ENCODE results near the gene GALNT13. TPM values are rescaled to one million over a fixed set of nuclear protein-coding genes. Genes with fewer than 3 reads are reported as not detected.

Gene GALNT13
- polyA plus RNA-seq (ENCODE audit: insufficient read length): 2.8 TPM
- long read RNA-seq, donor 1, partial matches to known transcripts: 0 of 7 reads
- long read RNA-seq, donor 1, other reads (novel, unspliced or antisense): 6 of 7 reads
- long read RNA-seq, donor 2: 0 reads
- long read RNA-seq, donor 3: 0 reads
- long read RNA-seq, donor 4: 0 reads
- long read RNA-seq, donor 5: 0 reads
- long read RNA-seq, donor 6: 0 reads
- long read RNA-seq, donor 7, partial matches to known transcripts: 0 of 1 reads
- long read RNA-seq, donor 7, other reads (novel, unspliced or antisense): 0 of 1 reads
- long read RNA-seq, donor 8: 0 reads

DNA sequence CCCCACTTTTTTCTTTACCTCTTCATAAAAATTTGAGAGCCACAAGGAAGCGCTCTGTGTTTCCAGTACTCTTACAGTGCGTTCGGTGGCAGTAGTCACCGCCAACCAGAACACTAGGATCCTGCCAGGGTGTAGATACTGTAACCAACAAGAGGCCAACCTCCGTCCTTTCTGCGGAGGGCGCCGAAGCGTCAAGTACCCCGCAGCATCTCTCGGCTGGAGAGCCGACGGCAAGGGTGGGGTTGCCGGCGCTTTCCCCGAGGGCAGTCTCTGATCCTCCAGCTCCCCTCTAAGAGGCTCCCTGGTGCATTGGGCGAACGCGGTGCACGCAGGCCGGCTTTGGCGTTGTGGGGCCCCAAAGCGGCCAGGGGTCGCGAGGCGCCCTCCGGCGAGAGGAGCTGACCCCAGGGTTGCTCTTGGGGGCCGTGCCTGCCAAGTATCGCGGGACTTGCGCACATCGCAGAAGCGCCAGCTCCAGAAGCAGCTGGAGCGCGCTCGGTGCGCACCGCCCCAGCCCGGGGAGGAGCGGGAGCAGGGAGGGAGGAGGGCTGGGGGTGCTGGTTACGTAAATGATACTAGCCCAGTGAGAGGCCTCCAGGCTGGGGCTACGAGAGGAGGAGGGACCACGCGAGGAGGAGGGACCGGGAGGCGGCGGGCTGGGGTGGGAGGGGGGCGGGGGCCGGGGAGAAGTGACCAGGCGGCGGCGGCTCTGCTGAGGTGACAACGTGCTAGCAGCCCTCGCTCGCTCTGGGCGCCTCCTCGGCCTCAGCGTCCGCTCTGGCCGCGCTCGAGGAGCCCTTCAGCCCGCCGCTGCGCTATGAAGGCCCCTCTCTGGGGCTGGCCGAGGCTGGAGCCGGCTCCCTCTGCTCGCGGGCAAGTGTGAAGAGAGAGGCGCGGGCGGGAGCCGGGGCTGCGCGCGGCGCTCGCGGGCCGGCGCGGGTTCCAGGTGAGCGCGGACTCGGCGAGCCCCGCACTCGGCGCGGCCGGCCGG is at the start of gene GALNT13:
TSS of gene GALNT13 (plus strand) at position 692 of the 991 bp plus-strand sequence.
- DNase-seq: peak; percentile 67

DNA sequence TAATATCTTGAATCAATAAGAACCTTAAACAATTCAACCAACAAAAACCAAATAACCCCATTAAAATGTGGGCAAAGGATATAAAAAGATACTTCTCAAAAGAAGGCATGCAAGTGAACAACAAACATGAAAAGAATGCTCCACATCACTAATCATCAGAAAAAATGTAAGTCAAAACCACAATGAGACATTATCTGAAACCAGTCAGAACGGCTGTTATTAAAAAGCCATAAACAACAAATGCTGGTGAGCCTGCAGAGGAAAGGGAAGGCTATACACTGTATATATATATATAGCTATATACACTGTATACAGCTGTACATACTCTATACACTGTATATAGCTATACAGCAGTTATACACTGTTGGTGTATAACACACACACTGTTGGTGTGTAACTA is 47.8 kb upstream of the GALNT13 start:
- DNase-seq: no peak

DNA sequence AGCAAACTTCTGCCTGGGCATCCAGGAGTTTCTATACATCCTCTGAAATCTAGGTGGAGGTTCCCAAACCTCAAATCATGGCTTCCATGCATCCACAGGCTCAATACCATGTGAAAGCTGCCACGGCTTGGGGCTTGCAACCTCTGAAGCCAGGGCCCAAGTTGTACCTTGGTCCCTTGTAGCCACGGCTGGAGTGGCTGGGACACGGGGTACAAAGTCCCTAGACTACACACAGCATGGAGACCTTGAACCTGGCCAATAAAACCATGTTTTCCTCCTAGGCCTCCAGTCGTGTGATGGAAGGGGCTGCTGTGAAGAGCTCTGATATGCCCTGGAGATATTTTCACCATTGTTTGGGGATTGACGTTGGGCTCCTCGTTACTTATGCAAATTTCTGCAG is 43.4 kb upstream of the GALNT13 start:
- no peak for DNase-seq

DNA sequence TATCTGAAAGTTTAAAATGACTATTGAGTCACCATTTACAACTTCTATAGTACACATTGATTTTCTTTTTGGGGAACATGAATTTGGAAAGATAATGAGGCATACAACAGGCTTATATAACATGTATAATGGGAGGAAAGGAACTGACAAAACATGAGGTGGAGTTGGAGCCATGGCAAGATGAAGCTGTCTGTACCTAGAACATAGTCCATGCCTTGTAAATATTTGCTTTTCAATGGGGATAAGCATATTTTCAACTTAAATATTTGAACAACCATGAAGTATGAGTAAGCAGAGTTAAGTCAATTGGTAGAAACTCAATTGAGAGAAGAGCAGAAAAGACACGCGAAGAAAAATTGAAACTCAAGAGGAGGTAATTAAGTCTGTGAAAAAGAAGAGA is 37.1 kb upstream of the GALNT13 start:
- no peak for DNase-seq

DNA sequence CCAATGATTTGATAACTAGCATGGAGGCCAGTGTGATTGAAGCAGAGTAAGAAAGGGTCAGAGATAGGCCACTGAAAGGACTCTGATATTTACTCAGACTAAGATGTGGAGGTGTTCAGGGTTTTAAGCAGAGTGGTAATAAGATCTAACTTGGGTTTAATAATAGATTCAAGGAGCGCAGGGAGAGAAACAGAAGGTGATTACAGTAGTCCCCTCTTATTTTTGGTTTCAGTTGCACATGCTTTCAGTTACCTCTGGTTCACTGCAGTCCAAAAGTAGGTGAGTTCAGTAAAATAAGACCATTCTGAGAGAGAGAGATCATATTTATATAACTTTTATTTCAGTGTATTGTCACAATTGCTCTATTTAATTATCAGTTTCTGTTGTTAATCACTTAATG is 13.5 kb upstream of the GALNT13 start:
- no peak for DNase-seq

DNA sequence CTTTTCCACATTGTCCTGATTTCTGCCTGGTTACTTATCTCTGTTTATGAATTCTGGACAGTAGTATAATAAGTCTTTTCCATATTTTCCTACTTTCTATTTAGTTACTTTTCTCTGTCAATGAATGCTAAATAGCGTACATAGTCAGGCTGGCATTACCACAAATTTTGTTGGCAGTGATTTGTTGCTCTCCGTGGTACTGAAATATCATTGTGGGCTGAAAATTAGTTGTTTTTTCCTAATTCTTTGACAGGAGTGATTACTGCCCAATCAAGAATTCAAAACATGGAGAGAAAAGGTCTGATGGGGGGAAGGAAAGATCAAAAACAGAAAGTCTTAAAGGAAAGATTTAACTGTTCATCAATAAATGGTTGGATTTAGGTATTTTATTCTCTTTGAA is 7.7 kb upstream of the GALNT13 start:
- DNase-seq: no peak

DNA sequence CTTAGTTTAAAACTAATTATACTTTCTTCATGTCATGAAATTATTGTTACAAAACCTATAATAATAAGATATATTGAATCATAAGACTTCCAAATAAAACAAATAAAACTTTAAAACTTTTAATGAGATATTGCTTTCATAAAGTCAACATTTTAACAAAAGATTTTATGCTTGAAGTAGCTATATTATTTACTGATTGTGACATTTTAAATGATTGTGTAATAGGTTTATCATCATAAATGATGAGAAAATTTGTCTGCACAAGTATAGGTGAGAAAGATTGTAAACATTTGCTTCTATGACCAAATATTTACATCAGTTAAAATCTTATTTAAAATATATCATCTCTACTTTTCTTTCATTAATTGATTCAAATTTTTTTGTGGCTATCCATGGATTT is 5.1 kb upstream of the GALNT13 start:
- no peak for DNase-seq

DNA sequence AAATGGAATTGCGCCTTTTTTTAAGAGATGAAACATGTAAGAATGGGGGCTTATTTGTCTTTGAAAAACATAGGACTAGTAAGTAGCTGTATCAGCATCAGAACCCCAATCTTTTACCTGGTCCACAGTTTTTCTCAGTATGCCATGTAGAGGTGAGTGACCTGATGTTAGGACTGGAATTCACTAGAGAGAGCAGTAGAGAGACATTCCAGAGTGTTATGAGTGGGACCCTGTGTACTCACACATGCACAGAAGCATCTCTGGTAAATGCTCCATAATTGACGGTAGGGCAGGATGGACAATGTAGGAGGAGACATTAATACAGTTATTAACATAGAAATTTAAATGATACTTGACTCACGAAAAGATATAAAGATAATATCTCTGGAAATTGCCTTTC is 1.4 kb upstream of the GALNT13 start:
- DNase-seq: no peak

DNA sequence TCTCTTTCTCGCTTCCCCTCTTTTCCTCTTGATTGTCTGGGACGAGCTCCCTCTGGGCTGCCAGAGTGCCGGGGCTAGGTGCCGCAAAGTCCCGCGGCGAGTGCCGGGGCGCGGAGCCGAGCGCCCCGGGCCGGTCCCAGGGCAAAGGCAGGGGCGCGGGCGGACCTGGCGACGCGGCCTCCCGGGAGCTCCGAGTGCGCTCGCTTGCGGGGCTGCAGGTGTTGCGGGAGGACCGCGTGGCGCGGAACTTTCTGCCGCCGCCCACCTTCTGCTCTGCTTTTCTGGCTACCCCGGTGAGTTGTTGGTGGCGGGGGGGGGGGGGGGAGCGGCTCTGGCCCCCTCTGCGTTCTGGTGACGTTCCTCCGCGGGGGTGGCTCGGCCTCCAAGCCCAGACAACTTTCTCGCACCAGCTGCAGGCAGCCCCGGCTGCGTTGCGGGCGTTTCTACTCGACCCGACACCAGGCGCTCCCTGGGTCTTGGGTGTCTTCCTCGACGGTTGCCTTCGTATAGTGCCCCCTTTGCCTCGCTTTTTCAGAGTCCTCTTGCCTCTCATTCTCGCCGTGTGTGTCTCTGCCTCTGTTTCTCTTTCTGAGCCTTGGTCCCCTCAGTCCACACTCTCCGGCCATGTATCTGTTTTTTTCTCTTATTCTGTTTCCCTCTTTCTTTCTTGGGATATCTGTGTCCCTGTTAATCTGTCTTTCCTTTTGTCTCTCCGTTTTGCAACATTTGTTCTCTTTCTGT is 759 bp downstream of the GALNT13 start:
- no peak for DNase-seq

DNA sequence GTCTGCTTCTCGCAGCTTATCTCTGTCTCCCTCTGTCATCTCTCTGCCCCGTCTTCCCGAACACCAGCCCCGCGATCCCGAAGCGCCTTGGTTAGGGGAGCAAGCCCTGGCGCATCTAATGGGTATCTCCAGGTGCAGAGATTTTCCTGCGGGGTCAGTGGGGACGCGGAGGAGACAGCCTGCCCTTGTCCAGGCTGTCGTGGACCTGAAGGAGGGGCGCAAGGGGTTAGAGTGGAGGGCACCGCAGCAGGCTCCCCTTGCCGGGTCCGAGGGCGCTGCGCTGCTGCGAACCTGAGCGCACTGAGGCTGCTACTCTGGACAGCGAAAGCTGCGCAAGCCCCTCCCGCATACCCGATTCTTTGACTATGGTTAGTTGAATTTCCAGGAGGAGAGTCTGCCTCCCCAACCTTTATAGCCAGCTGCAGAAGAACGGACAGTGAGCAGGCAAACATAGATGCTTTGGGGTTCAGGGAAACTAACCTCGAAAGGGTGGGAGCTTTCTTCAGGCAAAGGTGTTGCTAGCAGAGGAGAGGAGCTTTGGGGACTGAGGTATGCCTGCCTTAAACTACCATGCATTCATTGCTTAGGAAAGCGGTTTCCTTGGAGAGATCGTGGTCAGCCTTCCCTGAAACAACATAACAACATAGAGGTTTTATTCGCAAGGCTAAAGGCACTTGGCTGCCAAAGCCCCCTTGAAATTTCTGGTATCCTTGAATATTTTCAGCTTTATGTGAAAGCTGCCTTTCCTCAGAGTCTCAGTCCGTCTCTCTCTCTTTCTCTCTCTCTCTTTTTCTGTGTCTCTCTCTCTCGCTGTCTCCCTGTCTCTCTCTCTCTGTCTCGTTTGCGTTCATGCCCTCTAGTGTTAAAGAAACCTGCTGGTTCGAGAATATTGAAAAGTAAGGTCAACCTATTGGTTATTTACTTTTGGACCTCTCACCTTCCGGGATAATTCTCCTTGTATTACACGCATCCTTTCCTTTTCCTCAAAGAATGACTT is 1.6 kb downstream of the GALNT13 start:
- peak; percentile 17 for DNase-seq

DNA sequence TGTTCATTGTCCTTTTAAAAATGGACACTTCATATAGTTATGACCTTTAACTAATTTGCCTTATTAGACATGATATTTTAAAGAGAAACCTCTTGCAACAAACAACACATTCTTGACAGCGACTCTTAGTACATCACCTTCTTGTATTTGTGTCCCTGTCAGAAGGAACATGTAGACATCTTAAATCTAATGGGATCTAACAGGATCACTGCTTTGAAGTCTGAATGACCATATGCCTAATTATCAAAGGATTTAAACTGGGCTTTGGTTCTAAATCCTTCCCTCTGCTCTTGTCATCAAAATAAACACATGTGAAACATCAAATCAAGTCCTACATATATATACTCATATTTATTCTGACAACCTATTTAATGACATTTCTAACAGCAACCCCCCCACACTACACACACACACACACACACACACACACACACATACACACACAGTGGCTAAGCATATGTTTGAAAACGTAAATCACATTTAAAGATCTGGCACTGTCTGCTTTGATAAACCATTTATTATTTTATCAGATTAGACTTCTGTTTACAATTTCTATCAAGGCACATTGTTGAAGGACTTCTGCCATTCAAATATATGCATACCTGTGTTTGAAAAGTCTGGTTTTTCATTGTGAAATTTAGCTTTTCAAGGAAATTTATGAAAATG is 4.2 kb downstream of the GALNT13 start:
- no peak for DNase-seq

DNA sequence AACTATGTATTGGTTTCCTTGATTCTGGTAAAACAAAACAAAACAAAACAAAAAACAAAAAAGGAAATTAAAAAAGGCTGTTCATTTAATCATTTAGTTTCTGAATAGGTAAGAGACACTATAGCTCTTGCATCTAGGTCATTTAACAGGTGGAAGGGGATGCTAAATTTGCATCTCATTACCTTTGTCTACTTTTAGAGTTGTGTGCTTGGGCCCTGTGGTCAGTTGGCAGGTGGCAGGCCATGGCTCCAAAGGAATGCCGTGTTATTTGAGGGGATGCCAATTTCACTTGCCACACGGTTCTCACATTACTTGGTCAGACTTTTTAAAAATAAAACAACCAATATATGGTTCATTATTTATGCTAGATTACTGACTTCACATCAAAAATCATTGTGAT is 9.2 kb downstream of the GALNT13 start:
- DNase-seq: no peak

DNA sequence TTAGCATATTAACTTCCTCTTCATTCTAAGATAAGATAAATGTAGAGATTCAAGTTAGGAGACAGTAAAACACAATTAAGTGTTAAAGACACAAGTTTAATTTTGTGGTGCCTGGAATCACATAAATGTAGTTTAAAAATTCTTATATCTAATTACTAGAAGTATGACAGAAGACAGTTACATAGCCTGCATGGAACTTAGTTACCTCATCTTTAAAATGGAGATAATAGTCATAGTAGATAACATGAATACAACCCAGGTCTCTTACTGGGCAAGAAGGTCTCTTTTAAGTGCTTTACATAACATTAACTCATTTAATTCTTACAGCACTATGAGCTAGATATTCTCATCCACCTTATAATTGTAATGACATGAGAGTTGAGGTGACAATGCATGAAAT is 15.1 kb downstream of the GALNT13 start:
- no peak for DNase-seq

DNA sequence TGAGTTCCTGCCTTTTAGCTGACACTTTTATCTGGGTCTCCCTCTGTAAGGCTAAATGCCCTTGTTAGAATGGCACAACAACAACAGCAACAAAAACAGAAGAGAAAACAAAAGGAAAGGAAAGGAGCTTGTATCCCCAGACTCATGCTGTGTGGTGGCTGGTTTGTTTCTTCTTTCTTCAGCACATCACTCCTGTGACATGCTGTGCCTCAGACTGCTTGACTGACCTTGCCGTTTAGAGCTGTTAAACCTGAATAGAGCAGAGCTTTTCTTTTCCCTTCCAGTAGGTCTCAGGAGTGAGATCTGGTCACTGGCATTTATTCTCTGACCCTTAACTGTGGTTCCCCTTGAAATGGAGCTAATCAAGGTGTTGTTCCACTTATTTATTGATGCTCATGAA is 18.9 kb downstream of the GALNT13 start:
- no peak for DNase-seq

DNA sequence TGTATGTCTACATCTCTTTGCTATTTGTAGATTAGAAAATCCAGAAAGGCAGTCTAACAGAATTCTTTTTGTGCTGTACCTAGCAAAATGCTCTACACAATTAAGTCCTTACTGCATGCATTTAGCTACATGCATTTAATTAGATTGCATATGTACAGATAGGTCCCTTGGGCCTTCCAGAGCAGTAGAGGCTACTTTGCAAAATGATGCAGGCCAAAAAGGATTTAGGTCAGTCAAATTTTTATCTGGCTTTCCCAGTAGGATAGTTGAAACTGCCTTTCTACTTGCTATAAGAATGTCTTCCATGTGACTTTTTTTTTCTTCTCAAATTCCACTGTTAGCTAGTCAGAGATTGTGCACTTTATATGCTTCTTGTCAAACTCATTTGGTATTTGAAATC is 19.3 kb downstream of the GALNT13 start:
- DNase-seq: no peak

DNA sequence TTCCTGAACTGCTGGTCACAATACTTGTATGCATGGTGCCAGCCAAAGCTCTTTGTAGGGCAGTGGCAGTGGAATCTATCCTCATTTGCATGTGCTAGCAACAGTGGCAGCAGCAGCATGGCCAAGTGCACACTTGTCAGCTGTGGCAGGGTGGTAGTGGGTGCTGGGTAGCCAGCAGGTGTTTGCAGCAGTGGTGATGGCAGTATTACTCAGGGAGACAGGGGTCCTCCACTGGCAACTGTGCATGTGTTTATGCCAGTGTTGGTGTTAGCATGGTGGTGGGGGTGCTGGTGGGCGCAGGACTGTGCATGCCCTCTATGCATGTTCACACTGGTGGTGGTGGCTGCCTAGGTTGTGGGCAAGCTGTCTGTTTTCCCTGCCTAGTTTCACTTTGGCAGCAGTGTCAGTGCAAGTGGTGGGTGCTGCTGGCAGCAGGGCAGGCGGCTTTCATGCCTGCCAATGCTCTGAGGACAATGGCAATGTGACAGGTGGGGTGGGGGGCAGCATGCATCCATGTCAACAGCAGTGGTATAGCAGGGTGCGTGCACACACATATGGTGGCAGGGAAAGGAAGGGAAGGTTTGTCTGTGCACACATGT is 41.2 kb downstream of the GALNT13 start:
- DNase-seq: no peak

DNA sequence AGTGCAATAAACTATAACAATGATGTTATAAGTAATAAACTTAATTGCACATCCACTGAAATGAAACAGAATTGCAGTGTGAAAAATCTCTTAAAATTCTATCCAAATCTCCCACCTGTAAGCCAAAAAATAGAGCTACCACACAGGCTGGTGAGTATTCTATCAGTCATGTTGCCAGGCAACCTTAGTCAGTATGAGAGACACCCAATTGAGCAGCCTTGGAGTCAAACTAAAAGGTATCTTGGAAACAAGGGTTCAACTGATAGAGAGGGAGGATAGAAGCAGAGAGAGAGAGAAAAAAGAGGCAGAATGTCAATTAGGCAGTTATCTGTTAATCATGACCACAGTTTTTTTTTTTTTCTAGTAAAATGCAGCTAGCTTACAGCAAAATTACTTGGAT is 45.8 kb downstream of the GALNT13 start:
- DNase-seq: no peak

DNA sequence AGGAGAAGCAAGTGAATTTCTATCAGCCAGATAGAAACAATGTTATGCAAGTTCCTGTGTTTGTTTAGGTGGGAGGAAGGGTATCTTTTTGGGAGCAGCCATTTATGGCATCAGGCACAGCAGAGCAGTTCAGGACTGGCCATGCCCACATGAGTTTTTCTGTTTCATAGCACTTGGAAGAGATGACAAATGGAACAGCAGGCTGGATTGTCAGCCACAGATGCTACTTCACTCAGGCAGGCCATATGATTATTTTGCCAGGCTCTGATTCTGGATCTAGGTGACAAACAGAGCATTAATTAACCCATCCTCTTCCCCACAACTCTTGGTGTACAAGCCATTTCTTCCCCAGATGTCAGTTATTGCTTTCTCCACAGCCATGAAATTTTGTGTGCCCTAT is 63.8 kb downstream of the GALNT13 start:
- DNase-seq: no peak

DNA sequence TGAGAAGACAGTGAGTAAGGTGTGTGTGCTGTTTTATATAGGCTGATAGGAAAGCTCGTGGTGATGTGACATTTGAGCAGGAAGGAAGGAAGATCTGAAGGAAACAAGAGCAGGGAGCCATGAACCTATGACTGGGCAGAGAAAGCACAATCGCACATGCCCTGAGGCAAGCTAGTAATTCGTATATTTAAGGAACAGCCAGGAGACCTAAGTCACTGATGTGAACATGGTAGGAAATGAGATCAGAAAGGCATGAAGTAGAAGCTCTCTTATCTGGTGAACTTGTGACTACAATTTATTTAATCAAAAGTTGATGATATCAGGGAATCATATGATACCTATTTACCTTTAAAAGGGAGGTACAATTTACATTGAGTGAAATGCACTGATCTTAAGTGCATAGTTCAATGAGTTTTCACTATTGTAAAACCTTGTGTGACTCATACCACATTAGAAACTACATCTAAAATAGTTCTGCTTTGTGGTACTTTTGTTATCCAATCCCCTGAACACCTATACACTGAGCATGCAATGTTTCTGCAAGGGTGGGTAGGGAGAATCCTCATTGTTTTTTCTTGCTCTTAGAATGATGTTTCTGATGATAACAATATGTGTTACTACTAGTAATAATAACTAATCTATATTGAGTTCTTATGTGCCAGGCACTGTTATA is 67.5 kb downstream of the GALNT13 start:
- peak; percentile 10 for DNase-seq

DNA sequence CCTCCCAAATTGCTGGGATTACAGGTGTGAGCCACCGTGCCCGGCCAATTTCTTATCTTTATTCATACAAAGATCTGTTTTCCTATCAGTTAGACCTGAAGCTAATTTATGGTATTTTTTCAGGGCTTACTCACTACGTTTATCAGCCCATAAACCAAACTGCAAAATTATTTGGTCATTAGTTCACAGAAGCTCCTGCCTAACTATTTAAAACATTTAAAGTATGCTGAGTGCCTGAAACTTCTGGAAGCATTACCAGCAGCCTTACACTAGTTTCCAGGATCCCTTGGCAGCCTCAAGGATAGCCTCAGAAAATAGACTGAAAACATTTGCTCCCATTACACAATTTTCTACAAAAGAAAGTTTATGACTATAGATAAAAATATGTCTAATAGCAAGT is 68.8 kb downstream of the GALNT13 start:
- no peak for DNase-seq
